ENCODE measurements around the gene ETAA1.

The ETAA1 gene

DNA sequence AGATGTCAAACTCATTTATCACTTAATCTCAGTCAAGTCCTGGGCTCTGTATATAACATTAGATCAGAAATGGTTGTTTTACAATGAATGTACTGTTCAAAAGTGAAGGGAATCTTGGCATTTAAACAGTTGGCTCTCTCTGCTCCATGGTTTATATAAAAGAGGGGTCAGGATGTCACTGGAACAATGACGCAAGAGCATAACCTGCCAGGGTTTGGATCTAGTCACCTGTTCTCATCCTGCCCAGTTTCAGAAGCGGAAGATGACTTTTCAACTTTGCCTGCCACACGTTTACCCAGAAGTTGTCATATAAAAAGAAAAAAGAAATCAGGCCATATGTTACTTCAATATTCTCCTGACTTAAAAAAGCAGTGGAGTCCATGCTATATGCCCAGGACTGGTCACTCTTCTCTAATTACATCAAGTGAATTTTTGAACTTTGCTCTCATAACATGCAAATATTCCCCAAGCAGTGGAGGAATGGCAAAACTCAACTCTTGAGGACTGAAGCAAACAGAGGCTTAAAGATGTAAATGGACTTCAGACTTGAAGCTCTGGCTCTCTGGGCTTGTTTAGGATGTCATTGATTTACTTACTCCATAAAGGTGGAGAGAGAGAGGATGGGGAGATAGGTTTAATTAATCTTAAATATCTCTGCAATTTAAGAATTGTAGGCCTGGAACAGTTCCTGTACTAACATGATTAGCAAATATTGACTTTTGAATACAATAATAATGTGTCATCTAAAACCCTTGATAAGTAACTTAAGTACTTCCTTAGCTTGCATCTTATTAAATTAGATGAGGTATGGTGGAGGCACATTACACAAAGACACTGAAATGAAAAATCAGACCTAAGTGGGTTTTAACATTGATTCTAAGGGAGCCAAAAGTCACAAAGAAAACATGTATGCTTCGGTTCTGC lies 58.3 kb downstream of the ETAA1 start:
- H3K4me1 Mint-ChIP-seq (ENCODE audit: low read depth): no peaks in the 10 kb centered on the region
- H3K27me3 Mint-ChIP-seq: peaks cover 6% of the 10 kb centered on the region
- no peak overlapping the region for H3K4me3 Mint-ChIP-seq
- no peaks in the 10 kb centered on the region for H3K36me3 Mint-ChIP-seq (ENCODE audit: low read depth)
- H3K27ac Mint-ChIP-seq: no peak overlapping the region
- no peaks in the 10 kb centered on the region for H3K9me3 Mint-ChIP-seq

DNA sequence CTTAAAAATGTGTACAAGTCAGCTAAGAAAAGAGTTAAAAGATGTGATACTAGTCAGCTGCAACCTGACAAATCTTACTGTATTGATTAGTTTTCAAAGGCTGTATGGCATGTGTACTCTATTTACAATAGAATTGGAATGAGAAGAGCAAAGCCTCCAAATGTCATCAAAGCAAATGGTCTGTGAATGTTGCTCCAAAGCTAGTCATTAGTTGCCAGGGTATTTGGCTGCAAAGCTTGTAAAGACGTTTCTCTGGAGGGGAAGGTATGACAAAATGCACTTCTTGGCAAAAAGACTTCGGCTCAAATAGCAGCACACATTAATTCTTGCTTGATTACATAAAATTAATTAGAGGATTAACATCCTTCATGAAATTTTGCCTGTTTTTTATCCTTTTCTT lies 59.3 kb downstream of the ETAA1 start:
- no peaks in the 10 kb centered on the region for H3K36me3 Mint-ChIP-seq (ENCODE audit: low read depth)
- H3K9me3 Mint-ChIP-seq: no peaks in the 10 kb centered on the region
- peaks cover 6% of the 10 kb centered on the region for H3K27me3 Mint-ChIP-seq
- no peak overlapping the region for H3K4me3 Mint-ChIP-seq
- no peaks in the 10 kb centered on the region for H3K4me1 Mint-ChIP-seq (ENCODE audit: low read depth)
- no peak overlapping the region for H3K27ac Mint-ChIP-seq

DNA sequence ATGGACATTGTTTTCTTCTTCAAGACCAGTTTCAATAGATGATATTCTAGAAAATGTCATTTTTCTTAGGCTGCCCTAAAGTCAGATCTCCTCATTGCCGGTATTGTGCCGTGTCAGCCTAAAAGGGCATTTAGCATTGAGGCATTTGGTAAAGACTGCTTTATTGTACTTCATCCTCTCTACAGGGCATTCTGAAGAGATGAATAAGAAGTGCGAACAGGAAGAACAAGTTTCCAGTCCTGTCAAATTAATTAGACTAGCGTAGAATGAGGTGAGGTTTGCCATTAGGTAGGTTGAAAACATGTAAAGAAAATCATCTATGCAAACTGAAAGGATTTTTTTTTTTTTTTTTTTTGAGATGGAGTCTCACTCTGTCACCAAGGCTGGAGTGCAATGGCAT lies 60.6 kb downstream of the ETAA1 start:
- H3K36me3 Mint-ChIP-seq (ENCODE audit: low read depth): no peaks in the 10 kb centered on the region
- H3K9me3 Mint-ChIP-seq: no peaks in the 10 kb centered on the region
- peaks cover 6% of the 10 kb centered on the region for H3K27me3 Mint-ChIP-seq
- no peaks in the 10 kb centered on the region for H3K4me1 Mint-ChIP-seq (ENCODE audit: low read depth)
- H3K4me3 Mint-ChIP-seq: no peak overlapping the region
- H3K27ac Mint-ChIP-seq: no peak overlapping the region

DNA sequence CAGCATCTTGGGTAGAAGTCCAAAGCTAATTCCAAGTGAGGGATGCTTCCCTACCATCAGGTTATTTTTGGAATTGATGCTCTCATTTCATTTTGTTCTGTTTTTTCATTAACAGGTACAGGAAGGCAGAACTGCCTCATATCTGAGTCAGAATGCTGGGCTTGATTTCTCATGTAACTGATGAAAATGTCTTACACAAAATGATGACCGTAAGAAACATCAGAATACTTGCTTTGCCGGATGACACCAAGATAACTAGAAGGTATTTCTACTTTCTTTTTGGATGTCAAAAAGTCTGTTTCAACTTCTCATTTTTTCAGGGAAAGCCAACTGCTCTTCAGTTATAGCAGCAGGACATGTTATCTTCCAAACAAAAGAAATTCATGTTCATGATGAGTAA lies 62.6 kb downstream of the ETAA1 start:
- peaks cover 6% of the 10 kb centered on the region for H3K27me3 Mint-ChIP-seq
- no peaks in the 10 kb centered on the region for H3K9me3 Mint-ChIP-seq
- H3K36me3 Mint-ChIP-seq (ENCODE audit: low read depth): no peaks in the 10 kb centered on the region
- H3K4me1 Mint-ChIP-seq (ENCODE audit: low read depth): no peaks in the 10 kb centered on the region
- no peak overlapping the region for H3K27ac Mint-ChIP-seq
- no peak overlapping the region for H3K4me3 Mint-ChIP-seq
